Nephron progenitor cell (in vitro differentiated cells): Measurements from ENCODE around the gene NDUFV3.

ENCODE experiments used
- DNase-seq: peaks from one replicate; pipeline ENCODE4 v3.0.0; 2021
- H3K27ac Mint-ChIP-seq: 2 replicates; pipeline ENCODE4 v1.8.0; 2021; ENCODE audit warnings: mild to moderate bottlenecking, moderate library complexity, mixed read lengths
- H3K27me3 Mint-ChIP-seq: 2 replicates; pipeline ENCODE4 v1.8.0; 2021; ENCODE audit warnings: mild to moderate bottlenecking, low read depth, mixed read lengths; ENCODE audit not compliant: poor library complexity
- H3K36me3 Mint-ChIP-seq: 2 replicates; pipeline ENCODE4 v1.8.0; 2021; ENCODE audit warnings: low read depth, mixed read lengths
- H3K4me1 Mint-ChIP-seq: 2 replicates; pipeline ENCODE4 v1.8.0; 2021; ENCODE audit warnings: mixed read lengths
- H3K4me3 Mint-ChIP-seq: 2 replicates; pipeline ENCODE4 v1.8.0; 2021; ENCODE audit warnings: mild to moderate bottlenecking, moderate library complexity, mixed read lengths
- H3K9me3 Mint-ChIP-seq: 2 replicates; pipeline ENCODE4 v1.8.0; 2021; ENCODE audit warnings: mild to moderate bottlenecking, moderate library complexity, mixed read lengths
- TF ChIP-seq, protein P1 (sequence below): fragments of 200-600 bp; sonication (generic); IDR thresholded peaks from 2 replicates; pipeline ENCODE4 v1.5.0; 2021; ENCODE audit warnings: antibody characterized with exemption

Gene NDUFV3

DNA sequence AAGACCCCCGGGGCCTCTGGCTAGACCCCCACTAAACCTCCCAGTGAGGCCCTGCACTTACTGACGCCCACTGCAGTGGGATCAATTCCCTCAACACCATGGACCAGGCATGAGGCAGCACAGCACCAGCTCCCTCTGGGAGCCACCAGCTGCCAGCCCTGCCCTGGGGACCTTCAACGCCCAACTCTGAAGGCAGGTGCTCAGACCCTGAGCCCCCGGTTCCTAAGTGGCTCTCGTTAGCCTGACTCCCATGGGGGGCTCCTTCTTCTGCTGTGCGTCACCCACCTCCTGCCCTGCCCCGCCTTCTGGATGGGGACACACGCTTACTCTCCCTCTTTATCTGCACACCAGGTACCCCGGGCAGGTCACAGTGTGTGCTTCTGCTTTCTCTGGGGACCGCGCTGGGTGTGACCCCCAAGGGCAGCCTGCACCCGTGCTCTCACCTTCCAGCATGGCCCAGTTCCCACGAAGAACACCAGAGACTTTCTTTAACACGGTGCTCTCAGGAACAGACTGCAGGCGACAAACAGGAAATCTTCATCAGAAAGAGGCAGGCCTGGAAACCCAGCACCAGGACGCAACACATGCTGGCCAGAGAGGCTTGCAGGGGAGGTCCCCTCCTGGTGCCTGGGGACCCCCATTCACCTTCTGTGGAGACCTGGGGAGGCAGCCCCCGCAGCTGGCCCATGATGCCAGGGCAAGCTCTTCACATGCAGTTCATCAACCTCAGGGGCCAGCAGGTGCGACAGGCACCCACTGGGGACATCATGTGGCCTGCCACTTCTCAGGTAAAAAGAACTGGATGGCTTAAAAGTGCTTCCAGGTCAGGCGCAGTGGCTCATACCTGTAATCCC lies 41.1 kb upstream of the NDUFV3 start:
- no peak overlapping the region for H3K27ac Mint-ChIP-seq
- DNase-seq, result no peak
- H3K4me3 Mint-ChIP-seq, result no peak overlapping the region
- H3K9me3 Mint-ChIP-seq, result no peaks in the 10 kb centered on the region
- H3K36me3 Mint-ChIP-seq, result peaks cover 41% of the 10 kb centered on the region
- H3K27me3 Mint-ChIP-seq, result peaks cover 4% of the 10 kb centered on the region
- H3K4me1 Mint-ChIP-seq, result no peaks in the 10 kb centered on the region
- TF ChIP-seq, protein P1, sequence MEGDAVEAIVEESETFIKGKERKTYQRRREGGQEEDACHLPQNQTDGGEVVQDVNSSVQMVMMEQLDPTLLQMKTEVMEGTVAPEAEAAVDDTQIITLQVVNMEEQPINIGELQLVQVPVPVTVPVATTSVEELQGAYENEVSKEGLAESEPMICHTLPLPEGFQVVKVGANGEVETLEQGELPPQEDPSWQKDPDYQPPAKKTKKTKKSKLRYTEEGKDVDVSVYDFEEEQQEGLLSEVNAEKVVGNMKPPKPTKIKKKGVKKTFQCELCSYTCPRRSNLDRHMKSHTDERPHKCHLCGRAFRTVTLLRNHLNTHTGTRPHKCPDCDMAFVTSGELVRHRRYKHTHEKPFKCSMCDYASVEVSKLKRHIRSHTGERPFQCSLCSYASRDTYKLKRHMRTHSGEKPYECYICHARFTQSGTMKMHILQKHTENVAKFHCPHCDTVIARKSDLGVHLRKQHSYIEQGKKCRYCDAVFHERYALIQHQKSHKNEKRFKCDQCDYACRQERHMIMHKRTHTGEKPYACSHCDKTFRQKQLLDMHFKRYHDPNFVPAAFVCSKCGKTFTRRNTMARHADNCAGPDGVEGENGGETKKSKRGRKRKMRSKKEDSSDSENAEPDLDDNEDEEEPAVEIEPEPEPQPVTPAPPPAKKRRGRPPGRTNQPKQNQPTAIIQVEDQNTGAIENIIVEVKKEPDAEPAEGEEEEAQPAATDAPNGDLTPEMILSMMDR, result no peak

GRCh38 chr21:42852925-42853570 lies 40.1 kb upstream of the NDUFV3 start:
- Mint-ChIP-seq H3K27ac (no peak overlapping the region), H3K36me3 (peaks cover 47% of the 10 kb centered on the region), H3K4me1 (no peaks in the 10 kb centered on the region), H3K4me3 (no peak overlapping the region), H3K9me3 (no peaks in the 10 kb centered on the region), H3K27me3 (peaks cover 4% of the 10 kb centered on the region)
- DNase-seq, result no peak
- TF ChIP-seq, protein P1, result no peak

DNA sequence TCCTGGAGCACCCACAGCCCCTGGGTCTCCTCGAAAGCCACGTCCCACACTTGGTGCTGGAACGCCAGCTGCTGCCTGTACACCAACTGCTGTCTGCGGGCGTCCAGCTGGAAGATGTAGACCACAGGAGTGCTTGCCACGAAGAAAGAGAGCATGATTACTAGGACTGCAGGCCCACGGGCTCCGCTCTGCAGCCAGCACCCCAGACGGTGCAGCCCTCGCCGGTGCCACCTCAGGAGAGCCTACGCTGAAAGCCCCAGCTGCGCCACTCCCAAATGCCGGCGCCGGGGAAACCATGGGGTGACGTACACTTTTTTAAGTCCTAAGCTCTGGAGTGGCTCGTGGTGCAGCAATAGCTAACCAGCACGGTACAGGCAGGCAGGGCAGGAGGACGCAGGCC lies 39.5 kb upstream of the NDUFV3 start:
- H3K9me3 Mint-ChIP-seq, result no peaks in the 10 kb centered on the region
- H3K27me3 Mint-ChIP-seq, result peaks cover 4% of the 10 kb centered on the region
- H3K4me1 Mint-ChIP-seq, result no peaks in the 10 kb centered on the region
- no peak for DNase-seq
- H3K27ac Mint-ChIP-seq, result no peak overlapping the region
- peaks cover 52% of the 10 kb centered on the region for H3K36me3 Mint-ChIP-seq
- TF ChIP-seq, protein P1, result no peak
- no peak overlapping the region for H3K4me3 Mint-ChIP-seq

- no peak for DNase-seq
- H3K4me1 Mint-ChIP-seq, result no peaks in the 10 kb centered on the region
- H3K36me3 Mint-ChIP-seq, result peaks cover 51% of the 10 kb centered on the region
- no peaks in the 10 kb centered on the region for H3K9me3 Mint-ChIP-seq
- TF ChIP-seq, protein P1, result no peak
- H3K27ac Mint-ChIP-seq, result peak overlapping the region; percentile 59
- H3K27me3 Mint-ChIP-seq, result peaks cover 1% of the 10 kb centered on the region
- H3K4me3 Mint-ChIP-seq, result no peak overlapping the region
Observed at GRCh38 chr21:42854246-42855010, 38.7 kb upstream of the NDUFV3 start.

GRCh38 chr21:42855171-42855936 lies 37.8 kb upstream of the NDUFV3 start:
- H3K36me3 Mint-ChIP-seq, result peaks cover 42% of the 10 kb centered on the region
- no peaks in the 10 kb centered on the region for H3K9me3 Mint-ChIP-seq
- no peak overlapping the region for H3K4me3 Mint-ChIP-seq
- peak overlapping the region; percentile 42 for H3K27ac Mint-ChIP-seq
- TF ChIP-seq, protein P1, result no peak
- no peaks in the 10 kb centered on the region for H3K27me3 Mint-ChIP-seq
- no peaks in the 10 kb centered on the region for H3K4me1 Mint-ChIP-seq
- DNase-seq, result no peak
